CD14-positive monocyte (primary cell): Measurements from ENCODE around the gene ST6GALNAC3. TPM values are rescaled to one million over a fixed set of nuclear protein-coding genes. Genes with fewer than 3 reads are reported as not detected.
"Not testable (repeated sequence)": the region's sequence is repeated elsewhere in the genome, so short reads cannot be mapped to it uniquely, and the experiment has no call there.

Experiments
- DNase-seq, 3 donors: peaks; one replicate each; pipeline ENCODE4 v3.0.0-alpha.2; 2011 to 2022
- H2AFZ ChIP-seq: 2 replicates; pipeline ENCODE4 v1.6.0; 2012; ENCODE audit warnings: mild to moderate bottlenecking, low read depth, low read length, inconsistent platforms; ENCODE audit not compliant: insufficient read depth, poor library complexity, severe bottlenecking
- H3K27ac ChIP-seq, 2 donors: 1 replicate in 1 of 2; 2 replicates in 1 of 2; pipeline ENCODE4 v1.5.1; 2012 to 2013; ENCODE audit warnings: low read length in 2 of 2, control low read depth in 1 of 2, inconsistent platforms in 1 of 2, low read depth in 1 of 2, mild to moderate bottlenecking in 1 of 2
- H3K27me3 ChIP-seq, 2 donors: one replicate each; pipeline versions ENCODE4 v1.6.0 to v1.6.1; 2011 to 2013; ENCODE audit warnings: low read length in 2 of 2; ENCODE audit not compliant: control insufficient read depth in 2 of 2, insufficient read depth in 2 of 2
- H3K36me3 ChIP-seq, 2 donors: replicated peaks in 1 of 2; 1 replicate in 1 of 2; 2 replicates in 1 of 2; pipeline versions ENCODE4 v1.5.1 to v1.6.1; 2012 to 2013; ENCODE audit warnings: low read length in 2 of 2, control low read depth in 1 of 2, inconsistent platforms in 1 of 2, mild to moderate bottlenecking in 1 of 2; ENCODE audit not compliant: insufficient read depth in 2 of 2, control insufficient read depth in 1 of 2
- H3K4me1 ChIP-seq, 2 donors: 1 replicate in 1 of 2; 2 replicates in 1 of 2; pipeline versions ENCODE4 v1.5.1 to v1.6.1; 2012 to 2013; ENCODE audit warnings: low read length in 2 of 2, control low read depth in 1 of 2, inconsistent platforms in 1 of 2, mild to moderate bottlenecking in 1 of 2, moderate library complexity in 1 of 2; ENCODE audit not compliant: insufficient read depth in 2 of 2, control insufficient read depth in 1 of 2
- H3K4me2 ChIP-seq: replicated peaks from 2 replicates; pipeline ENCODE3; 2012; ENCODE audit warnings: low read length, moderate library complexity, mild to moderate bottlenecking; ENCODE audit not compliant: poor library complexity, severe bottlenecking; ENCODE audit errors: extremely low read depth
- H3K4me3 ChIP-seq, 3 experiments: fragments of 200-600 bp in 1 of 3; sonication (generic) in 1 of 3; replicated peaks in 1 of 3; 1 replicate in 2 of 3; 2 replicates in 1 of 3; pipeline ENCODE4 v1.5.1; 2011 to 2013; ENCODE audit warnings: low read length in 3 of 3, mild to moderate bottlenecking in 3 of 3, control low read depth in 2 of 3, low read depth in 2 of 3, inconsistent platforms in 1 of 3, moderate library complexity in 1 of 3
- H3K79me2 ChIP-seq: 2 replicates; pipeline ENCODE4 v1.6.0; 2012; ENCODE audit warnings: mild to moderate bottlenecking, control low read depth, inconsistent platforms, low read length, moderate library complexity; ENCODE audit not compliant: insufficient read depth
- H3K9ac ChIP-seq: 2 replicates; pipeline ENCODE4 v1.6.0; 2017; ENCODE audit warnings: low read length, mild to moderate bottlenecking; ENCODE audit not compliant: insufficient read depth, poor library complexity, severe bottlenecking
- H3K9me3 ChIP-seq, 2 donors: replicated peaks in 1 of 2; 1 replicate in 1 of 2; 2 replicates in 1 of 2; pipeline versions ENCODE4 v1.5.1 to v1.6.1; 2012 to 2013; ENCODE audit warnings: low read length in 2 of 2, control low read depth in 1 of 2; ENCODE audit not compliant: control insufficient read depth in 1 of 2, insufficient read depth in 1 of 2
- H4K20me1 ChIP-seq: 2 replicates; pipeline ENCODE4 v1.6.0; 2012; ENCODE audit warnings: mild to moderate bottlenecking, low read length, control low read depth, moderate library complexity; ENCODE audit not compliant: insufficient read depth
- H3K27ac Mint-ChIP-seq, 7 donors: one replicate each; pipeline ENCODE4 v1.8.0; 2020; ENCODE audit warnings: mild to moderate bottlenecking in 7 of 7, mixed read lengths in 7 of 7, moderate library complexity in 6 of 7, inconsistent platforms in 2 of 7
- H3K27me3 Mint-ChIP-seq, 3 donors: one replicate each; pipeline ENCODE4 v1.8.0; 2021 to 2022; ENCODE audit warnings: low read depth in 3 of 3, mild to moderate bottlenecking in 3 of 3, mixed read lengths in 3 of 3, moderate library complexity in 3 of 3, inconsistent platforms in 1 of 3
- H3K36me3 Mint-ChIP-seq, 2 donors: one replicate each; pipeline ENCODE4 v1.8.0; 2020; ENCODE audit warnings: mixed read lengths in 2 of 2, inconsistent platforms in 1 of 2, mild to moderate bottlenecking in 1 of 2
- H3K4me1 Mint-ChIP-seq: one replicate; pipeline ENCODE4 v1.8.0; 2020; ENCODE audit warnings: mild to moderate bottlenecking, mixed read lengths
- H3K4me3 Mint-ChIP-seq, 2 donors: one replicate each; pipeline ENCODE4 v1.8.0; 2020; ENCODE audit warnings: mild to moderate bottlenecking in 2 of 2, mixed read lengths in 2 of 2, moderate library complexity in 1 of 2
- H3K9me3 Mint-ChIP-seq, 7 donors: one replicate each; pipeline ENCODE4 v1.8.0; 2020 to 2022; ENCODE audit warnings: mixed read lengths in 7 of 7, mild to moderate bottlenecking in 6 of 7, moderate library complexity in 6 of 7, inconsistent platforms in 2 of 7
- CTCF ChIP-seq: fragments of 200-600 bp; IDR thresholded peaks from one replicate; pipeline ENCODE4 v1.8.0; 2022; ENCODE audit warnings: antibody characterized with exemption, mild to moderate bottlenecking
- WGBS: methylation state at CpG from one replicate; pipeline ENCODE4 v1.1.5; 2013; ENCODE audit warnings: missing lambda C conversion rate; ENCODE audit not compliant: insufficient coverage; 5-methylcytosine and 5-hydroxymethylcytosine counted together
- intact Hi-C, 2 donors: fragments of 100-400 bp; cut with micrococcal nuclease; formaldehyde crosslinking; loops; one replicate each; pipeline versions ENCODE4 v1.15.0 to v1.15.1; 2023
- polyA plus RNA-seq, 3 donors: library from polyadenylated mRNA; depleted of rRNA in 1 of 3; unstranded in 2 of 3; stranded (reverse) in 1 of 3; fragments of 300-500 nt in 2 of 3; fragments of >200 nt in 1 of 3; fragmentation: Illumina TruSeq in 2 of 3; gene quantifications; 1 replicate in 2 of 3; 2 replicates in 1 of 3; pipeline ENCODE4 v1.2.3, GENCODE V29; 2012 to 2021

Gene ST6GALNAC3
- polyA plus RNA-seq, 3 donors, result 6.5 to 9.2 (median 7.6) TPM

- Histone ChIP-seq H2AFZ (no peak overlapping the region), H3K4me3 (no peak overlapping the region), H3K27ac (no peak overlapping the region), H4K20me1 (peaks cover 15% of the 10 kb centered on the region), H3K9me3 (no peaks in the 10 kb centered on the region), H3K9ac (no peak overlapping the region), H3K4me2 (no peak overlapping the region), H3K27me3 (no peaks in the 10 kb centered on the region), H3K79me2 (no peaks in the 10 kb centered on the region), H3K4me1 (no peaks in the 10 kb centered on the region), H3K36me3 (no peaks in the 10 kb centered on the region)
- Mint-ChIP-seq H3K36me3 (peaks cover 0 to 5% of the 10 kb centered on the region in 2 donors), H3K4me3 (no peak overlapping the region), H3K9me3 (peaks cover 0 to 8% (median 3%) of the 10 kb centered on the region in 7 donors), H3K4me1 (peaks cover 5% of the 10 kb centered on the region), H3K27ac (no peak overlapping the region), H3K27me3 (peaks cover 0 to 5% (median 2%) of the 10 kb centered on the region in 3 donors)
- no peak for TF ChIP-seq CTCF
- WGBS, result no CpG with 5 or more reads among the region's 2 CpGs
- intact Hi-C loops, result no loop called here
- no peak for DNase-seq
These were observed 35.5 kb downstream of the ST6GALNAC3 start for GRCh38 chr1:76109901-76110560.

- no peak overlapping the region for H3K4me3 Mint-ChIP-seq
- peaks cover 0 to 5% (median 2%) of the 10 kb centered on the region in 3 donors for H3K27me3 Mint-ChIP-seq
- no peak overlapping the region for H3K4me2 ChIP-seq
- no peak overlapping the region for H3K27ac ChIP-seq
- H3K27ac Mint-ChIP-seq, result no peak overlapping the region
- peaks cover 11% of the 10 kb centered on the region for H4K20me1 ChIP-seq
- intact Hi-C loops, result no loop called here
- H3K36me3 ChIP-seq, result no peaks in the 10 kb centered on the region
- no peaks in the 10 kb centered on the region for H3K4me1 Mint-ChIP-seq
- no peak overlapping the region for H3K4me3 ChIP-seq
- no CpG with 5 or more reads among the region's 1 CpG for WGBS
- H3K9me3 Mint-ChIP-seq, result peaks cover 0 to 8% (median 3%) of the 10 kb centered on the region in 7 donors
- no peaks in the 10 kb centered on the region for H3K4me1 ChIP-seq
- H3K9ac ChIP-seq, result no peak overlapping the region
- no peak for TF ChIP-seq CTCF
- peaks cover 0 to 5% of the 10 kb centered on the region in 2 donors for H3K36me3 Mint-ChIP-seq
- H2AFZ ChIP-seq, result no peak overlapping the region
- no peaks in the 10 kb centered on the region for H3K27me3 ChIP-seq
- H3K79me2 ChIP-seq, result no peaks in the 10 kb centered on the region
- no peaks in the 10 kb centered on the region for H3K9me3 ChIP-seq
- no peak for DNase-seq
These were observed 36.1 kb downstream of the ST6GALNAC3 start for GRCh38 chr1:76110666-76111065.

- WGBS, result 96% methylated on average over 16 of the region's 35 CpGs
- H3K4me1 ChIP-seq, result not testable (repeated sequence)
These were observed 37.8 kb downstream of the ST6GALNAC3 start for GRCh38 chr1:76112321-76112720.

More at GRCh38 chr1:76112321-76112720, 37.8 kb downstream of the ST6GALNAC3 start:
- intact Hi-C loops, H3K4me3 ChIP-seq, H3K9ac ChIP-seq, DNase-seq, H3K36me3 Mint-ChIP-seq, H2AFZ ChIP-seq, H3K27ac Mint-ChIP-seq, H3K27ac ChIP-seq, H3K9me3 Mint-ChIP-seq, H3K9me3 ChIP-seq, H3K27me3 ChIP-seq, H3K79me2 ChIP-seq, H3K4me1 Mint-ChIP-seq, H3K4me3 Mint-ChIP-seq, H3K27me3 Mint-ChIP-seq, H3K4me2 ChIP-seq, H3K36me3 ChIP-seq: not testable (repeated sequence)
- peaks cover 14% of the 10 kb centered on the region for H4K20me1 ChIP-seq
